ENCODE data around the gene STEAP4.

GRCh38 chr7:88280801-88281200 is 25.9 kb downstream of the STEAP4 start:
- TF ChIP-seq CTCF (IDR thresholded peaks at IDR 0.05): no peak
- no peak for TF ChIP-seq POLR2A (IDR thresholded peaks at IDR 0.05)
- no peak for TF ChIP-seq POLR2AphosphoS5 (IDR thresholded peaks at IDR 0.05)
